Ascending aorta (tissue), 2 donors: ENCODE measurements around the gene SEMA5A. TPM values are rescaled to one million over a fixed set of nuclear protein-coding genes. Genes with fewer than 3 reads are reported as not detected.

Experiments
- DNase-seq, 2 donors: peaks; one replicate each; pipeline ENCODE4 v3.0.0-alpha.2; 2019; ENCODE audit warnings: low spot score in 2 of 2
- H3K27ac ChIP-seq, 2 donors: fragments of 200-600 bp; sonication (generic); one replicate each; pipeline ENCODE4 v1.5.1; 2016 to 2017; ENCODE audit warnings: mild to moderate bottlenecking in 1 of 2
- H3K27me3 ChIP-seq: fragments of 200-600 bp; sonication (generic); one replicate; pipeline ENCODE4 v1.5.1; 2017
- H3K36me3 ChIP-seq, 2 donors: fragments of 200-600 bp; sonication (generic); one replicate each; pipeline ENCODE4 v1.5.1; 2016
- H3K4me1 ChIP-seq, 2 donors: fragments of 200-600 bp; sonication (generic); one replicate each; pipeline ENCODE4 v1.5.1; 2016 to 2017; ENCODE audit warnings: mild to moderate bottlenecking in 1 of 2
- H3K4me3 ChIP-seq, 2 donors: fragments of 200-600 bp; sonication (generic); one replicate each; pipeline ENCODE4 v1.5.1; 2016 to 2017; ENCODE audit warnings: mild to moderate bottlenecking in 1 of 2
- H3K9me3 ChIP-seq, 2 donors: fragments of 200-600 bp; sonication (generic); one replicate each; pipeline ENCODE4 v1.5.1; 2016
- intact Hi-C: fragments of 100-400 bp; cut with DNase I; formaldehyde crosslinking; loops from one replicate; pipeline ENCODE4 v1.15.1; 2023
- total RNA-seq: library from RNA; depleted of rRNA; stranded (reverse); fragments of >200 nt; gene quantifications from one replicate; pipeline ENCODE4 v1.1.0, GENCODE V29; 2016
- TF ChIP-seq, protein P1 (sequence below), 3 experiments: fragments of 200-600 bp in 2 of 3; fragments of 450-650 bp in 1 of 3; sonication (generic) in 2 of 3; IDR thresholded peaks; one replicate each; pipeline ENCODE4 v1.5.1; 2016 to 2019; ENCODE audit warnings: antibody characterized with exemption in 3 of 3, mild to moderate bottlenecking in 1 of 3, moderate library complexity in 1 of 3

The SEMA5A gene
- total RNA-seq, 1 donor from 2014 or later: 18.4 TPM

DNA sequence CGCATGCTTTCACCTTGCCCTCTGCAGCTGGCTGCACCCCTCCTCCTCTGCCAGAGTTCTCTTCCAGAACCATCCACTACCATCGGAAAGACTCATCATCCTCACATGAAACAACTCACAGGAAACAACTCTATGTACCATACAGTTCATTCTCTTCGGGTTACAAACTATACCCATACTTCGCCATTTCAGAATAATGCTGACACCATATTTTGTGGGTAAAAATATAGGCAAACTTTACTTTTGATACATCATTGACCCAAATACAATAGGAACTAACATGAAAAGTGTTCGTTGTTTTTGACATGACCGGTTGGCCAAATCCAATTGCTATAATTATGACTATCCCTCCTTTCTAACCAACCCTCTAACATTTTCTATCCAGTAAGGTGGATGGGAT is 421.0 kb downstream of the SEMA5A start:
- Histone ChIP-seq H3K27ac (no peak overlapping the region), H3K9me3 (no peaks in the 10 kb centered on the region), H3K36me3 (no peaks in the 10 kb centered on the region), H3K27me3 (no peaks in the 10 kb centered on the region), H3K4me1 (no peaks in the 10 kb centered on the region), H3K4me3 (no peak overlapping the region)
- intact Hi-C loops: no loop called here
- DNase-seq: no peak
- TF ChIP-seq, protein P1, sequence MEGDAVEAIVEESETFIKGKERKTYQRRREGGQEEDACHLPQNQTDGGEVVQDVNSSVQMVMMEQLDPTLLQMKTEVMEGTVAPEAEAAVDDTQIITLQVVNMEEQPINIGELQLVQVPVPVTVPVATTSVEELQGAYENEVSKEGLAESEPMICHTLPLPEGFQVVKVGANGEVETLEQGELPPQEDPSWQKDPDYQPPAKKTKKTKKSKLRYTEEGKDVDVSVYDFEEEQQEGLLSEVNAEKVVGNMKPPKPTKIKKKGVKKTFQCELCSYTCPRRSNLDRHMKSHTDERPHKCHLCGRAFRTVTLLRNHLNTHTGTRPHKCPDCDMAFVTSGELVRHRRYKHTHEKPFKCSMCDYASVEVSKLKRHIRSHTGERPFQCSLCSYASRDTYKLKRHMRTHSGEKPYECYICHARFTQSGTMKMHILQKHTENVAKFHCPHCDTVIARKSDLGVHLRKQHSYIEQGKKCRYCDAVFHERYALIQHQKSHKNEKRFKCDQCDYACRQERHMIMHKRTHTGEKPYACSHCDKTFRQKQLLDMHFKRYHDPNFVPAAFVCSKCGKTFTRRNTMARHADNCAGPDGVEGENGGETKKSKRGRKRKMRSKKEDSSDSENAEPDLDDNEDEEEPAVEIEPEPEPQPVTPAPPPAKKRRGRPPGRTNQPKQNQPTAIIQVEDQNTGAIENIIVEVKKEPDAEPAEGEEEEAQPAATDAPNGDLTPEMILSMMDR (IDR thresholded peaks at IDR 0.05): no peak

DNA sequence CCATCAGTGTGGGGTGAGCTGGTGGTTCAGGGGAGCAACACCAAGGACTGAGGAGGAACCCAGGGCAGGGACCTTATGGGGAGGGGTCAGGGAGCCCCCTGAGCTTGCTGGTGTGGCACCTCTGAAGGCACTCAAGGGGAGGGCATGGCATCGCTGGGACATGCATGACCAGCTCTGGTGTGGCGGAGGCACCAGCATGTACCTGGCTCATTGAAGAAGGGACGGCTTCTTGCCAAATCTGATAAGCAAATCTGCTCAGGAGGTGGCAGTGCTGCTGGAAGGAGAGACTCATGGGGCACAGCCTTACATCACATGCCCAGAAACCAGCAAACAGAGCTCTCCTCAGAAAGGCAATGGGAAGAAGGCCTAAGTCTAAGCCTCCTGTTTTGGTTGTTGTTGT is 421.8 kb downstream of the SEMA5A start:
- H3K4me1 ChIP-seq: no peaks in the 10 kb centered on the region
- H3K36me3 ChIP-seq: no peaks in the 10 kb centered on the region
- no peak for DNase-seq
- no peaks in the 10 kb centered on the region for H3K27me3 ChIP-seq
- intact Hi-C loops: no loop called here
- H3K4me3 ChIP-seq: no peak overlapping the region
- H3K9me3 ChIP-seq: no peaks in the 10 kb centered on the region
- TF ChIP-seq, protein P1 (IDR thresholded peaks at IDR 0.05): no peak
- H3K27ac ChIP-seq: no peak overlapping the region

GRCh38 chr5:9122528-9122927 is 423.3 kb downstream of the SEMA5A start:
- Histone ChIP-seq H3K4me1 (no peaks in the 10 kb centered on the region), H3K36me3 (peaks cover 0 to 9% of the 10 kb centered on the region in 2 donors), H3K4me3 (no peak overlapping the region), H3K27me3 (no peaks in the 10 kb centered on the region), H3K27ac (no peak overlapping the region), H3K9me3 (no peaks in the 10 kb centered on the region)
- no peak for DNase-seq
- intact Hi-C loops: no loop called here
- TF ChIP-seq, protein P1 (IDR thresholded peaks at IDR 0.05): no peak

- no peaks in the 10 kb centered on the region for H3K27me3 ChIP-seq
- TF ChIP-seq, protein P1 (IDR thresholded peaks at IDR 0.05): no peak
- H3K36me3 ChIP-seq: peaks cover 0 to 9% of the 10 kb centered on the region in 2 donors
- no peak overlapping the region for H3K27ac ChIP-seq
- no peaks in the 10 kb centered on the region for H3K9me3 ChIP-seq
- H3K4me3 ChIP-seq: no peak overlapping the region
- intact Hi-C loops: no loop called here
- DNase-seq: no peak
- no peaks in the 10 kb centered on the region for H3K4me1 ChIP-seq
Measured at GRCh38 chr5:9121597-9121996, 424.3 kb downstream of the SEMA5A start.

DNA sequence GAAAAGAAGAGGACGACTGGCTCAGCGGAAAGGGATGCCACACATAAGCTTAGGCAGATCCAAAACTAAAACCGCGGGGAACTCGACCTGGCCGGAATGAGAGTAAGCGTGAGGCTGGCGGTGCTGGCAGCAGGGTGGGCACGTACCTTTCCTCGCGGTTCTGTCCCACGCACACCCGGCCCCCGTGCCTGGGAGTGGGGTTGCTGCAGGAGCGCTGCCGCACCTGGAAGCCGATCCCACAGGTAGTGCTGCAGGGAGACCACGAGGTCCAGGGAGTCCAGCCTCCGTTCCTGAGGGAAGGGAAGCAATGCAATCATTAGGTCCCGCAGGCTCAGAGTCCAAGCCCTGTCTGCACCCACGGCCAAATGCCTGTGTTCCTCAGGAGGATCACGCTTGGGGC is 427.0 kb downstream of the SEMA5A start:
- DNase-seq: no peak

More for the DNA sequence above, 427.0 kb downstream of the SEMA5A start:
- Histone ChIP-seq H3K27ac (no peak overlapping the region), H3K27me3 (no peaks in the 10 kb centered on the region), H3K4me3 (no peak overlapping the region), H3K36me3 (peaks cover 0 to 10% of the 10 kb centered on the region in 2 donors), H3K9me3 (peaks cover 0 to 5% of the 10 kb centered on the region in 2 donors), H3K4me1 (no peaks in the 10 kb centered on the region)
- TF ChIP-seq, protein P1 (IDR thresholded peaks at IDR 0.05): no peak
- intact Hi-C loops: no loop called here
